ENCODE results near the gene ALPK3.
"Not testable (repeated sequence)": the region's sequence is repeated elsewhere in the genome, so short reads cannot be mapped to it uniquely, and the experiment has no call there.

The ALPK3 gene

GRCh38 chr15:84824260-84825007, 7.3 kb downstream of the ALPK3 start:
- no peak for DNase-seq

GRCh38 chr15:84826369-84826823, 9.2 kb downstream of the ALPK3 start:
- DNase-seq = no peak

GRCh38 chr15:84827246-84827645, 10.1 kb downstream of the ALPK3 start:
- DNase-seq = no peak

GRCh38 chr15:84828086-84828908, 11.1 kb downstream of the ALPK3 start:
- DNase-seq = no peak

GRCh38 chr15:84829428-84829827, 12.3 kb downstream of the ALPK3 start:
- no peak for DNase-seq

GRCh38 chr15:84830036-84830435, 12.9 kb downstream of the ALPK3 start:
- DNase-seq = no peak

- DNase-seq = no peak
These were observed 13.9 kb downstream of the ALPK3 start for GRCh38 chr15:84831028-84831427.

GRCh38 chr15:84831613-84832012, 14.5 kb downstream of the ALPK3 start:
- DNase-seq = no peak

- DNase-seq = no peak
These were observed 15.4 kb downstream of the ALPK3 start for GRCh38 chr15:84832448-84833040.

- DNase-seq = no peak
These were observed 16.5 kb downstream of the ALPK3 start for GRCh38 chr15:84833447-84834228.

- DNase-seq = no peak
These were observed 17.2 kb downstream of the ALPK3 start for GRCh38 chr15:84834229-84834955.

GRCh38 chr15:84834969-84835368, 17.8 kb downstream of the ALPK3 start:
- no peak for DNase-seq

GRCh38 chr15:84835661-84836337, 18.6 kb downstream of the ALPK3 start:
- no peak for DNase-seq

- no peak for DNase-seq
These were observed 19.7 kb downstream of the ALPK3 start for GRCh38 chr15:84836844-84837243.

GRCh38 chr15:84839714-84840113, 22.6 kb downstream of the ALPK3 start:
- no peak for DNase-seq

GRCh38 chr15:84840255-84840654, 23.1 kb downstream of the ALPK3 start:
- no peak for DNase-seq

GRCh38 chr15:84840741-84841429, 23.7 kb downstream of the ALPK3 start:
- no peak for DNase-seq

GRCh38 chr15:84842781-84843180, 25.6 kb downstream of the ALPK3 start:
- DNase-seq = no peak

- no peak for DNase-seq
These were observed 27.8 kb downstream of the ALPK3 start for GRCh38 chr15:84844964-84845363.

- DNase-seq = not testable (repeated sequence)
These were observed 28.5 kb downstream of the ALPK3 start for GRCh38 chr15:84845631-84846030.

GRCh38 chr15:84846269-84846668, 29.1 kb downstream of the ALPK3 start:
- no peak for DNase-seq
